GM18867 (cell line): ENCODE results near the gene NOX1.
A peak's percentile ranks its signal among the peaks of the same experiment; 100 is the strongest.
"Not testable (repeated sequence)": the region's sequence is repeated elsewhere in the genome, so short reads cannot be mapped to it uniquely, and the experiment has no call there.

Experiments
- ATAC-seq: cut with Tn5 transposase; IDR thresholded peaks from one replicate; pipeline ENCODE4 v1.9.1; 2021; ENCODE audit warnings: mild to moderate bottlenecking, moderate library complexity; ENCODE audit not compliant: unreplicated experiment

NOX1 gene

DNA sequence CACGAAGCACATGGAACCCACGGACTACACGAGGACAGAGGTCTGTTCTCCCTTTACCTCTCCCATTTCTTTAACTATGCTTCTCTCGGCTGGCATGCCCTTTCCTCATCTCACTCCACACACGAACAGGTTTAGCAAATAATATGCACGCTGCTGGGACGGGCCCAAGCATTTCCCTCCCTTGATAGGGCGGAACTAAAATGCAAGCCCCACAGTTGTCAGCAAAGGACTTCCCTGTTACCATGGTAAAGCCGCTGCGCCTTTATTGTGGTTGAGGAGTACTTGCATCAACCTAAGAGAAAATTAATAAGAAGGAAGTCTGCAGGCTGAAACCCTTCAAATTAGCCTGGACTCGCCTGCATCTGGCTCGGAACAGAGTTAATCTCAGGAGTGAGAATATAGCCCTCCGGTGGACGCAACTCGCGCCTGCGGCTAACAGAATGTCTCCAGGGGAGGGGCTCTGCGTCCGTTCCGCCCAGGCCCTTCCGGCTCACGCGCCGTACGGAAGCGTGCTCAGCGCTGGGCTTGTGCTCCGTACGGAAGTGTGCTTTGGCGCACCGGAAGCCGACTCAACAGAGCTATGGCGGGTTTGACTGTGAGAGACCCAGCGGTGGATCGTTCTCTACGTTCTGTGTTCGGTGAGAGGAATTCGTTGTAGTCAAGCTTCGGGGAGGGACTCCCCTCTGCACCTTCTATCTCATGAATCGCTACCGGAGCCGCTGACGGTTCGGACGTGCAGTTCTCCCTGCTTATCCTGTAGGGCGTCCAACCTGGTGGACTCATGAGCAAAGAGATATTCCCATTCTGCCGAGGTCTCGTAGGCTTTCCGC lies 54.1 kb downstream of the NOX1 start, which contains the start of gene CSTF2:
CSTF2 (plus strand) TSS at position 555 of the 830 bp plus-strand sequence; CDS start at position 581, 26 bp downstream.
- peak; percentile 99 for ATAC-seq

DNA sequence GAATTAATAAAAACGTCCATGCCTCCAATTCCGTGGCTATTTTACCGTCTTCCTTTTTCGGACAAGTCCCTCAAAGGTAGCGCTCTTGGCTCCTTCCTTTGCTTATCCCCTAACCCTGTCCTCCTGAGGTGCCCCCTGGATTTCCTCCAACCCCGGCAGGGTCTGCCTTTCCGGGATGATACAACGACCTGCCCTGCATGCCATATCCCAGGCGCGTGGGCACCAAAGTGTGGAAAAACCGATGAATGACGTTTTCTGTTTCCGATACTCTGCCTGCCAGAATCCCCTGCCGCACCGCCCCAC lies 54.7 kb downstream of the NOX1 start:
- no peak for ATAC-seq

DNA sequence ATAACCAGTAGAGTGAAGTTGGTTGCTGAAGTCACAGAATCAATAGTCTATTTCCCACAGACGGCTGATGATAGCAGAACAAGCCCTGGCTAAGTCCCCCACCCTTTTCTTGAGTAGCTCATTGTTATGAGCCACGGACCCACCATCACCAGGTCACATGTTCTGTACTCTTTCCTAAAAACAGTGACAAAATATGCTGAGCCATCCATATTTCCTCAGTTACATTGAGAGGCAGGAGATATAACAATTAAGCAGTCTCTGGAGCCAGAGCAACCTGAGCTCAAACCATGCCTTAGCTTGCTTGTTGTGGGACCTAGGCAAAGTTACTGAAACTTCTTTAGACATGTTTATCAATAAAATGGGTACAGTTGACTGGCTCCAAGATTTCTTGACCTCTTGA lies 56.8 kb downstream of the NOX1 start:
- no peak for ATAC-seq

DNA sequence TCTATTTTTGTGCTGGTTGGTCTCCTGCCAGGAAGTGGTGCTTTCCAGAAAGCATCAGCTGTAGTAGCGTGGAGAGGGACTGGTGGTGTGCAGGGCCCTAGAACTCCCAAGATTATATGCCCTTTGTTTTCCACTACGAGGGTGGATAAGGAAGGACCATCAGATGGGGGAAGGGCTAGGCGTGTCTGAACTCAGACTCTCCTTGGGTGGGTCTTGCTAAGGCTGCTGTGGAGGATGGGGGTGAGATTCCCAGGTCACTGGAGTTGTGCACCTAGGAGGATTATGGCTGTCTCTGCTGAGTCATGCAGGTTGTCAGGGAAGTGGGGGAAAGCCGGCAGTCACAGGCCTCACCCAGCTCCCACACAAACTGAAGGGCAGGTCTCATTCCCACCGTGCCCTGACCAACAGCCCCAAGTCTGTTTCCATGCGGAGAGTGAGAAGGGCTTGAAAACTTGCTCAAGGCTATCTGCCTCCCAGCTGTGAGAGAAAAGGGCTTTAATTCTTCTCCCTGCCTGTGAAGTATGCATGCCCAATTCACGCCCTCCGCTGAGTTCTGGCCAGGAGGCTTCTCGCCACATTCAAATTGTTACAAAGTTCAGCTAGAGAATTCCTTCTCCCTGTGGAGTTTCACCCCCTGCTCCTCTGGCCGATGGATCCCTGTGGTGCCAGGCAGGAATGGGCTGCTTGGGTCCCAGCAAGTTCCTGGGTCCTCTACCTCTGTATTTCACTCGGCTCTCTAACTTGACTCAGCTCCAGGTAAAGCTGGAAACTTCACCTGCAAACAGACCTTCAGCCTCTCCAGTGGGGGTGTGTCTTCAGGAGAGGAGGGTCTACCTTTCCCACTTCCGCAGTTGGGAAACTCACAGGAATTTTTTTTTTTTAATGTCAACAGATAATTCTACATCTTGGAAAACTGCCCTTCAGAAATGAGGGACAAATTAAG lies 61.7 kb downstream of the NOX1 start:
- no peak for ATAC-seq

DNA sequence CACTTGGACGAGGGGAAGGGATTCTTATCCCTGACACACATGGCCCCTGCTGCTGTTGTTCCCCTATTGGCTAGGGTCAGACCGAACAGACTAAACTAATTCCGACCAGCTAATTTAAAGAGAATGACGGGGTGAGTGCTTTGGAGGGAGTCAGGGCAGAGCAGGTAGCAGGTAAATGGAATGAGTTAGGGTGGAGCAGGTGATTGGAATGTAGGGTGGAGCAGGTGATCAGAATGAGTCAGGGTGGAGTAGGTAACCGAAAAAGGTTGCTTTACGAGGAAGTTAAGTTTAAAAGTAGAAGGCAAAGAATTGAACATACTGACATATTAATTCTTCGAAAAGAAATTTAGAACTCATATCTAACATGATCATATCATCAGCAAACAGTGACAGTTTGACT lies 65.9 kb downstream of the NOX1 start:
- ATAC-seq, result not testable (repeated sequence)

DNA sequence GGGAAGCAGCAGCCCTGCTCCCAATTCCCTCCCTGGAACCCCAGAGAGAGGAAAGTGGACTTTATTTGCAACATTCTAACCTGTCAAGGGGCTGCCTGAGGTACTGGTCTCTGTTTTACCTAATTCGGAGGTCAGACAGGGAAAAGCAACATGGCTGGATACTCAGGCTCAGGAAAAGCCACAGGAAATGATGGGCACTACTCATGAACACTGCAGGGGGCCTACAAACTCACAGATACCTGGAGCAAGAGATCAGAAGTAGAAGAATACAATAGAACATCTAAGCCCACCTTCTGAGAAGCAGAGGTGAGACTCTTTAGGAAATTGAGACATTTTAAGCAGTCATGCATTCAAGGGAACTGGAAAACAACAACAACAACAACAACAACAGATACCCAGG lies 69.4 kb downstream of the NOX1 start:
- ATAC-seq, result no peak

DNA sequence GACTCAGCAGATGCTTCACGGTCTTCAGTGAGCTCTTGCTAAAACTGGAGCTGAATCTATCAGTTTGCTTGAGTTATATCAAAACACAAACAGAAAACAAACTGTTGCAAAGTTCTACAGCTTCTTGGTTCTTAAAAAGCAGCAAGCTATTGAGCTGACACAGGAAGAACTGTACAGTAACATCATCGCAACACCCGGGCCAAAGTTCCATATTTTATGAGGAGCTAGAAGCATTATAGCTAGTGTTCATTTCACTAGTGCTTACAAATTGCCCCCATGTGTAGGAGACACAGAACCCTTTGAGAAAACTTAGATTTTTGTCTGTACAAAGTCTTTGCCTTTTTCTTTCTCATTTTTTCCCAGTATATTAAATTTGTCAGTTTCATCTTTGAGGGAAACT lies 71.3 kb downstream of the NOX1 start:
- no peak for ATAC-seq

DNA sequence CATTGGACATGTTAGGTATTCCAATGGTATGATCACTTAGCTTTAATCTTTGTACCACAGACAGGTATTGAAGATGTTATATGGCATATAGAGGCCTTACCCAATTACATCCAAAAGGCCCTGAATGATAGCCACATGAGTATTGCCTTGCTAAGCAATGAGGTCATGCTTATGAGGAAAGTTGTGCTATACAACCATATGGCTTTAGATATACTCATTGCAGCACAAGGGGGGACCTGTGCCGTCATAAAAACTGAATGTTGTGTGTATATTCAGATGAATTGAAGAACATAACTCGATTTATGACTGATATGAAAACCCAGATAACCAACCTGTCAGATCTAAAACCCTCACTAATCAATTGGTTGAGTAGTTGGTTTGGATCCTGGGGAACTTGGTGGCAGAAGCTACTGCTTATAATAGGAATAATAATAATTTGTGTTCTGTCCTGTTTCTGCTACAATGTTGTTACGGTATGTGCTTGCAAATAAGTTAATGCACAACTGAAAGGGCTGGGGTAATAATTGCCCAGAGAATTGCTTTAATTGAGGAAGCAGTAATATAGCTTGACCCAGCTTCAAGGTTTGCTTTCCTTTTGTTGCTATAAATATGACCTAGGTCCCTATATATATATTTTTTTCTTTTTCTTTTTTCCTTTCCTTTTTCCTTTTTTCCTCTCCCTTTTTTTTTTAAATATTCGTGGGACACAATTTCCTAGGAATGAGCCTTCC lies 75.5 kb downstream of the NOX1 start:
- no peak for ATAC-seq

DNA sequence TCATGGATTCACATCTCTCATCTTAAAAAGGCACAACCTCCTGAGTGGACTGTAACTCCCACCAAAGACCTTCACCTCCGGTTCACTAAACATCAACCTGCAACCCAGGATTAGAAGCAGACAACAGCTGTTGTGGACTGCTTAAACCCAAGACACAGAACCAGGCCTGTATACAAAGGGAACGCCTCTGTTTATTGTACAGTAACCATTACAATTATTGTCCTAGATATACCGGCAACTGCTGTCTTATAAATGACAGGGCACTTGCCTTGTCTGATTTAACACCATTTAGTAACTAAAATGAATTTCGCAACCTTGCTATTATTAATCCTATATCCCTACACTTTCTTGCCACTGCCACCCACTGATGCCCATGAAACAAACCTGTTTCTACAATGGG lies 76.8 kb downstream of the NOX1 start:
- no peak for ATAC-seq

DNA sequence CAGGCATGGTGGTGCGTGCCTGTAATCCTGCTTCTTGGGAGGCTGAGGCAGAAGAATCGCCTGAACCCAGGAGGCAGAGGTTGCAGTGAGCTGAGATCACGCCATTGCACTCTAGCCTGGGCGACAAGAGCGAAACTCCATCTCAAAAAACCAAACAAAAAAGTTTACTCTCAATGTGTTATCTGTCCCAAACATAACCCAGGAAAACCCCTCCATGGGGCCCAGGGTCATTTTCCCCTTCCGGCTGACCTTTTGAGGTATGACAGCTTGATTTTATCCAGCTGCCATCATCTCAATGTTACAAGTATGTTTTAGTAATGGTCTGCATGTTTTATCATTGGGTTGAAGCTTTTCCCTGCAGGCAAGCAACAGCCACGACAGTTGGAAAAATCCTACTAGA lies 77.8 kb downstream of the NOX1 start:
- not testable (repeated sequence) for ATAC-seq
